GM21576 (cell line): ENCODE results near the gene CAPN10.

Experiments used
- ATAC-seq: cut with Tn5 transposase; IDR thresholded peaks from one replicate; pipeline ENCODE4 v1.9.1; 2021; ENCODE audit warnings: mild to moderate bottlenecking, moderate library complexity; ENCODE audit not compliant: unreplicated experiment

CAPN10 gene

DNA sequence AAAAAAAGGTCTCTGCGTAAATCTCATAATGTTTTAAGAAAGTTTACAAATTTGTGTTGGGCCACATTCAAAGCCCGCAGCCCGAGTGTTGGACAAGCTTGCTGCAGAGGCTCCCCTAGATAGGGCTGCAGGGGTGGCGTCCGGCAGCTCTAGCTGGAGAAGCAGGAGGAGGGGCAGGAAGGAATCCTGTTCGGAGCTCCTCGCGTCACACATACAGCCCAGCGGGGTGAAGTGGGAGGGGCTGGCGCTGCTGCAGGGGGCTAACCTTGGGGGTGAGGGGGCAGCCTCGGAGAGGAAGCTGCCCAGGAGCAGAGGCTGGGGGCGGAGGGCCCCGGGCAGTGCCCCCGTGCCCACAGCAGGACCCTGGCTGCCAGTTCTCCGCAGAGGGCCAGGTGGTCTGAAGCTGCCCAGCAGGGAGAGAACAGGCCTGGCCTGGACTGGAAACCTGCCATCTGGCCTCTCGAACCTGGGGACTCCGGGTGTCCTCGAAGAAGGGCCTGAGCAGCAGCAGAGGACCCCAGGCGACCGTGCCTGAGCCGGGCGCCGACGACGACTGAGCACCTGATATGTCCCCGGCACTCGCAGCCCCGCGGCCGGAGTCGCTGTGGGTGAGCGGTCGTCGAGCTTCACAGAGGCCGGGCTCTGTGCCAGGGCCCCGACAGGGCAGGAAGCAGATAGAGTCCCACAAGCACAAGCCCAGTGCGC, 36.1 kb downstream of the CAPN10 start:
- no peak for ATAC-seq

GRCh38 chr2:240623531-240624010, 37.0 kb downstream of the CAPN10 start:
- no peak for ATAC-seq

- ATAC-seq, result no peak
Observed at GRCh38 chr2:240624011-240624949, 37.7 kb downstream of the CAPN10 start.

DNA sequence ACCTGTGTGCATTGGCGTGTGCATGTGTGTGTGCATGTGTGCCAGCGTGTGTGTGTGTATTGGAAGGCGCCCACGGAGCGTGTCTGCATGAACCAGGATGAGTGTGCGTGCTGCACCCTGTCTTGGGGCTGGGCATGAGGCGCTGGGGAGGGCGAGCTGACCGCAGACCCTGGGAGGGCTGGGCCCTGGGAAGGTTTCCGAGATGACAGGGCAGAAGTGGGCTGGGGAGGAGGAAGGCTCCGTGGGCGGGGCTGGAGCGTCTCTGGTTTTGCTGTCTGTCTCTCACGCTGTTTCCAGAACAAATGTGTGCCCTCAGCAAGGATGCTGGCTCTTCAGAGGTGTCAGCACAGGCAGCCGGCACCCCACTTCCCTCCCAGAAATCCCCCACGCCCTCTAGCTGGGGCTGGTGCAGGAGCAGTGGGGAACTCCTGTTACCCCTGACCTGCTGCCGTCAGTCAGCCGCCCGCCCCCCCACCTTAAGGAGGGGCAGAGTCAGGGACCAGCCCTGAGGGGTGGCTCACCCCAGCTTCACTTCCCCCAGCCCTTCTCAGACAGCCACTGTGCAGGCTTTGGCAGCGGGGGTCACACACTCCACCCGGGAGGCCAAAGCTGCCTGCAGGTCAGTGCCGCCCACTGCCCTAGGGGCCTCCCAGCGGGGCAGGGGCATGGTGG, 38.6 kb downstream of the CAPN10 start, which contains the start of gene GPR35:
Gene GPR35 (plus strand): TSS at position 531 of the 672 bp plus-strand sequence. CDS start 4,473 bp downstream, outside the sequence.
- ATAC-seq, result peak; percentile 29

DNA sequence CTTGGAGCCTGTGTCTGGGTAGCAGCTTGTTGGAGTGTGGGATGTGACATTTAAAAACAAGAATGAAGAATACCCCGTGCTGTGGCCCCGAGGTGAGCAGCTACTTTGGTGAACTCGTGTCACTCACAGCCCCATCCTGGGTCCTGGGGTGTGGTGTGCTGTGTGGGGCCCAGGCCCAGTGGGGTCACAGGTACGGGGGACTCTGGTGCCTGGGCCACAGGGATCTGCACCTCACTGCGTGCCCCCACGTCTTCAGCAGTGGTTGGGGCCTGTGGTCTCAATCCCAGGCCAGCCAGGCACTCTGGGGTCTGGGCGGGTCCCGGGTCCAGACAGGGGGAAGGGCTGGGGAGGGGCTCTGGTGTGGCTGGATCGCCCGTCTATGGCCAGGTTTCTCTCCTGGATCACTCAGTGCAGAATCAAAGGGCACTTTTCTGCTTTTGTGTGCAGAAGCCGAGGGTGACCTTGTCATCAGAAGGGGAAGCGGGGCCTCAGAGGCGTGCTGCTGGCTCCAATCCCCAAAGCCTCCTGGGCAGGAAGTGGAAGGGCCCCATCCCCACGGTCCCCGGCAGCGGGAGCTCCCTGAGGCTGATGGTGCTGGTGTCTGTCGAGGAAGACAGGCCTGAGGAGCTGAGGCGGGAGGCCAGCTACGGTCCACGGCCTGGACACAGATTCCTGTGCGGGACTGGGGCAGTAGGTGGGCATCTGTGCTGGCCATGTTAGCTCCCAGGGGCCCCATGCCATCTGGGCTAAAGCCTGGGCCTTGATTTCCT, 40.2 kb downstream of the CAPN10 start:
- ATAC-seq, result no peak

DNA sequence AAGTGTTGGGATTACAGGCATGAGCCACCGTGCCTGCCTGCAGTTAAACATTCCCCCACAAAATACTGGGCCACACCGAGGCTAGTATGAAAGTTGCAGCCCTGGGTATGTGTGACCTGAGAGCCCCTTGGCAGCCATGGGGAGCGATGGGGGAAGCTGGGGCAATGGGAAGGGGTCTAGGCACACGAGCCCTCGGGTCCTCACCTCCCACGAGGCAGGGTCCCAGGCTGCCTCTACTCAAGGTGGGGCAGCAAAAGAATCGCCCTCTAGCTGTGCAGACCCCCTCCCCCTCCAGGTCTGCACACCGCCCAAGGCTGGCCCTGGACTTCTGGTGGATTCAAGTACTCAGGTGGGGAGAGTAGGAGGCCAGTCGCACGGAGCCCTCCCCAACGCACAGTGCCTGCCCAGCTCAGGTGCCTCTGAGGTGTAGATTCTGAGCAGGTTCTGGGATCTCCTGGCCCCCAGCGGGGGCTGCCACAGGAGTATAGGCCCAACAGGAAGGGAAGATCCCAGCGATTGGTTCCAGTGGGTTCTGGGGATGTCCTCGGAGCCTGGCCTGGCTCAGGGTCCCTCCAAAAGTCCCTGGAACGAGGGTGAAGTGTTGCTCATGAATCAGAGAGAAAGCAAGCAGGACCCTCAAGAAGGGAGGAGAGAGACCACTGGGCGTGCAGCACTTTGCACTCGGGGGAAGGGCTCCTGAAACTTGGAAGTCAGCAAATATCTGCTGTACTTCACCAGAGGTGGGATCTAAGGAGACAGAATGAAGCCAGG, 41.4 kb downstream of the CAPN10 start:
- ATAC-seq, result no peak

GRCh38 chr2:240628507-240628807, 41.9 kb downstream of the CAPN10 start:
- ATAC-seq, result no peak

GRCh38 chr2:240628808-240629618, 42.5 kb downstream of the CAPN10 start:
- no peak for ATAC-seq

DNA sequence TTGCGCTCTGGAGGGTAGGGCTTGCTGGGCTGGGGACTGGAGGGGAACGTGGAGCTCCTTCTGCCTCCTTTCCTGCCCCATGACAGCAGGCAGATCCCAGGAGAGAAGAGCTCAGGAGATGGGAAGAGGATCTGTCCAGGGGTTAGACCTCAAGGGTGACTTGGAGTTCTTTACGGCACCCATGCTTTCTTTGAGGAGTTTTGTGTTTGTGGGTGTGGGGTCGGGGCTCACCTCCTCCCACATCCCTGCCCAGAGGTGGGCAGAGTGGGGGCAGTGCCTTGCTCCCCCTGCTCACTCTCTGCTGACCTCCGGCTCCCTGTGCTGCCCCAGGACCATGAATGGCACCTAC, 43.1 kb downstream of the CAPN10 start:
- no peak for ATAC-seq

DNA sequence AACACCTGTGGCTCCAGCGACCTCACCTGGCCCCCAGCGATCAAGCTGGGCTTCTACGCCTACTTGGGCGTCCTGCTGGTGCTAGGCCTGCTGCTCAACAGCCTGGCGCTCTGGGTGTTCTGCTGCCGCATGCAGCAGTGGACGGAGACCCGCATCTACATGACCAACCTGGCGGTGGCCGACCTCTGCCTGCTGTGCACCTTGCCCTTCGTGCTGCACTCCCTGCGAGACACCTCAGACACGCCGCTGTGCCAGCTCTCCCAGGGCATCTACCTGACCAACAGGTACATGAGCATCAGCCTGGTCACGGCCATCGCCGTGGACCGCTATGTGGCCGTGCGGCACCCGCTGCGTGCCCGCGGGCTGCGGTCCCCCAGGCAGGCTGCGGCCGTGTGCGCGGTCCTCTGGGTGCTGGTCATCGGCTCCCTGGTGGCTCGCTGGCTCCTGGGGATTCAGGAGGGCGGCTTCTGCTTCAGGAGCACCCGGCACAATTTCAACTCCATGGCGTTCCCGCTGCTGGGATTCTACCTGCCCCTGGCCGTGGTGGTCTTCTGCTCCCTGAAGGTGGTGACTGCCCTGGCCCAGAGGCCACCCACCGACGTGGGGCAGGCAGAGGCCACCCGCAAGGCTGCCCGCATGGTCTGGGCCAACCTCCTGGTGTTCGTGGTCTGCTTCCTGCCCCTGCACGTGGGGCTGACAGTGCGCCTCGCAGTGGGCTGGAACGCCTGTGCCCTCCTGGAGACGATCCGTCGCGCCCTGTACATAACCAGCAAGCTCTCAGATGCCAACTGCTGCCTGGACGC, 43.6 kb downstream of the CAPN10 start:
- no peak for ATAC-seq

DNA sequence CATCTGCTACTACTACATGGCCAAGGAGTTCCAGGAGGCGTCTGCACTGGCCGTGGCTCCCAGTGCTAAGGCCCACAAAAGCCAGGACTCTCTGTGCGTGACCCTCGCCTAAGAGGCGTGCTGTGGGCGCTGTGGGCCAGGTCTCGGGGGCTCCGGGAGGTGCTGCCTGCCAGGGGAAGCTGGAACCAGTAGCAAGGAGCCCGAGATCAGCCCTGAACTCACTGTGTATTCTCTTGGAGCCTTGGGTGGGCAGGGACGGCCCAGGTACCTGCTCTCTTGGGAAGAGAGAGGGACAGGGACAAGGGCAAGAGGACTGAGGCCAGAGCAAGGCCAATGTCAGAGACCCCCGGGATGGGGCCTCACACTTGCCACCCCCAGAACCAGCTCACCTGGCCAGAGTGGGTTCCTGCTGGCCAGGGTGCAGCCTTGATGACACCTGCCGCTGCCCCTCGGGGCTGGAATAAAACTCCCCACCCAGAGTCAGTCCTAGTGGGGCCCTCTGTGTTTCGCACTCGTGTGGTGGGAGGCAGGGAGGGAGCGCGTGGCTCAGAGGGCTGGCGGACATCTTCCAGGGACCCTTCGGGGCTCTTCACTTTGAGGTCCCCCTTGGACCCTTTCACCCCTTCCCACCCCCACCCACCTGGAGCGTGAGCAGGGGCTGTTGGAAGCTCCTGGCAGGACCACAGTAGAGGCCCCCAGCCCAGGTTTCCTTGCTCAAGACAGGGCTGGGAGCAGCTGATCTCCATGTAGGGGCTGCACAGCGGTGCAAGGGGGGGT, 44.4 kb downstream of the CAPN10 start:
- no peak for ATAC-seq

DNA sequence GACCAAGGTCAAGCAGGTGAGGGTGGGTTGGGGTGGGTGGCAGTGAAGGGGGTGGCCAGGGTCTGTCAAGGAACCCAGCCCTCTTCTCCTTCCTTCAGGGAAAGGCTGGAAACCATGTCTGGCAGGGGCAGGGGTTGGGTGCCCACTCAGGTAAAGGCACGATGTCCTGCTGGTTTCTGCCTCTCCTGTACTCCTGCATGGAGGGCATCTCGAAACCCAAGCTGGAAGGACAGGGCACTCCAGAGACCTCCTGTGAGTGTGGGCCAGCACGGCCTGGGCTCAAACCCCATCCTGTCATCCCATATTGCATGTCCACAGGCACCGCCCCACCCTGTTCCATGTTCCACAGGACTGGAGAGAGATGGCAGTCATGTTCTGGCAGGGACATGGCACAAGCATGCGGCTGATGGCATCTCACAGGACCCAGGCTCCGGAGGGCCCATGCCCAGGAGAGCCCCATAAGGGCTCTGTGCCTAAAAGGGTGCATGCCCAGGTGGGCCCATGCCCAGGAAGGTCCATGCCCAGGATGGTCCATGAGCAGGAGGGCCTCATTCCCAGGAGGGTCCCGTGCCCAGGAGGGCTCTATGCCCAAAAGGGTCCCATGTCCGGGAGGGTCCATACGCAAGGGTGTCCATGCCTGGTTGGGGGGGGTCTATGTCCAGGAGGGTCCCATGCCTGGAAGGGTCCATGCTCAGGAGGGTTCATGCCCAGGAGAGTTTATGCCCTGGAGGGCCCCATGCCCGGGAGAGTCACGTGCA, 45.2 kb downstream of the CAPN10 start:
- ATAC-seq, result no peak

DNA sequence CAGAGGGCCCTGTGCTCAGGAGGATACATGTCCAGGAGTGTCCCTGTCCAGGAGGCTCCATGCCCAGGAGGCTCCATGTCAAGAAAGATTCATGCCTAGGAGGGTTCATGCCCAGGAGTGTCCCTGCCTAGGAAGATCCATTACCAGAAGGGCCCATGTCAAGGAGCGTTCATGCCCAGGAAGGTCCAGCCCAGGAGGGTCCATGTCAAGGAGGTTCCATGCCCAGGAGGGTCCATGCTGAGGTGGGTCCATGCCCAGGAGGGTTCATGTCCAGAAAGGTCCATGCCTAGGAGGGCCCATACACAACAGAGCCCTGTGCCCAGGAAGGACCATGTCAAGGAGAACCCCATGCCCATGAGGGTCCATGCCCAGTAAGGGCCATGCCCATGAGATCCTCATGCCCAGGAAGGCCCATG, 45.8 kb downstream of the CAPN10 start:
- no peak for ATAC-seq

- no peak for ATAC-seq
Observed at GRCh38 chr2:240635121-240635997, 48.8 kb downstream of the CAPN10 start.

DNA sequence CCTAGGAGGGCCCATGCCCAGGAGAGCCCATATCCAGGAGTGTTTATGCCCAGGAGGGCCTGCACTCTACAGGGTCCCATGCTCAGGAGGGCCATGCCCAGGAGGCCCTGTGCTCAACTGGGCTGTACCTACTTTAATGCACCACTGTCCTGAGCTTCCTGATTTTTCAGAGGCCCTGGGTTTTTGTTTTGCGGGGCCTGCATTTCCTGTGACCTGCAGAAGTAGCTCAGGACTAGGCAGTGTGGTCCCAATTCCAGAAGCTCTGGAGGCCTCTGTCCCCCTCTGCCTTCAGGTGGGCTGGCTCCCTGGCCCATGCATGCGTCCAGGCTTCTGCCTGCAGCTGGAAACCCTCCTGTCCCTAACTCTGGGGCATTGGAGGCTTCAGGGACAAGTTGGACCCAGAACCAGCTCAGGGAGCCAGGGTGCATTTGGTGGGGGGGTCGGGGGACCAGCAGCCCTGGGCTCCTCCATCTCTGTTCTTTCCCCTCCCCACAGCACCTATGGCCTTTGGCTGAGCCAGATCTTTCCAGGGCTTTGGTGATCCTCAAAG, 49.5 kb downstream of the CAPN10 start:
- ATAC-seq, result no peak
